HCT116 (cell line): Measurements from ENCODE around the gene GPR142. TPM values are rescaled to one million over a fixed set of nuclear protein-coding genes. Genes with fewer than 3 reads are reported as not detected.

ENCODE experiments used
- ATAC-seq: fragments of 200-7000 bp; cut with Tn5 transposase; 2 replicates; pipeline ENCODE4 v1.9.1; 2020; ENCODE audit warnings: mild to moderate bottlenecking, moderate library complexity
- BruUV-seq: library from RNA; stranded (reverse); fragments of 400-500 nt; replicated peaks from 2 replicates; lab custom pipeline; 2021; lab: Mats Ljungman, UMichigan
- CTCF ChIA-PET: fragments of 300-600 bp; sonication (Branson Sonifier 250); formaldehyde crosslinking; loops from one replicate; lab custom pipeline; 2021; ENCODE audit warnings: antibody characterized with exemption; lab: Charles Lee
- POLR2A ChIA-PET: fragments of 300-600, 350-600 bp; sonication (Branson Sonifier 250); formaldehyde crosslinking; loops from one replicate; lab custom pipeline; 2021; ENCODE audit warnings: antibody characterized with exemption; lab: Charles Lee
- RAD21 ChIA-PET, 2 experiments: fragments of 300-600 bp; sonication (Branson Sonifier 250); formaldehyde crosslinking; loops; one replicate each; lab custom pipeline; 2023; ENCODE audit warnings: low total read pairs in 2 of 2; ENCODE audit not compliant: uncharacterized antibody in 2 of 2, unreplicated experiment in 2 of 2, low non-redundant PET in 1 of 2; lab: Charles Lee
- DNase-seq: peaks from one replicate; pipeline ENCODE4 v3.0.0-alpha.2; 2010; ENCODE audit warnings: low read depth, low spot score
- H2AFZ ChIP-seq: fragments of 200-600 bp; shearing (Covaris generic), sonication (generic); 2 replicates; pipeline ENCODE4 v1.6.1; 2017; ENCODE audit warnings: low read depth, mixed run types, mixed read lengths, antibody characterized with exemption, low read length; ENCODE audit not compliant: poor library complexity, severe bottlenecking
- H3K27ac ChIP-seq: 2 replicates; pipeline ENCODE4 v1.5.1; 2012; ENCODE audit warnings: low read depth, low read length
- H3K27me3 ChIP-seq: fragments of 200-600 bp; sonication (generic); 2 replicates; pipeline ENCODE4 v1.6.1; 2016; ENCODE audit warnings: mixed run types, low read length, mixed read lengths; ENCODE audit not compliant: insufficient read depth
- H3K36me3 ChIP-seq, 2 experiments: fragments of 200-500 bp in 1 of 2; fragments of 200-600 bp in 1 of 2; sonication (Bioruptor generic) in 1 of 2; sonication (generic) in 1 of 2; 2 replicates each; pipeline versions ENCODE4 v1.5.1 to v1.6.1; 2014 to 2016; ENCODE audit warnings: low read length in 2 of 2, inconsistent platforms in 1 of 2, mixed read lengths in 1 of 2, mixed run types in 1 of 2; ENCODE audit not compliant: insufficient read depth in 2 of 2, control insufficient read depth in 1 of 2
- H3K4me1 ChIP-seq, 2 experiments: fragments of 200-600 bp in 1 of 2; sonication (generic) in 1 of 2; 2 replicates each; pipeline versions ENCODE4 v1.5.1 to v1.6.1; 2012 to 2017; ENCODE audit warnings: low read length in 2 of 2, inconsistent platforms in 1 of 2, mild to moderate bottlenecking in 1 of 2, mixed read lengths in 1 of 2, mixed run types in 1 of 2, moderate library complexity in 1 of 2; ENCODE audit not compliant: insufficient read depth in 2 of 2, control insufficient read depth in 1 of 2
- H3K4me2 ChIP-seq: fragments of 200-600 bp; sonication (generic); 2 replicates; pipeline ENCODE4 v1.6.1; 2017; ENCODE audit warnings: mixed run types, low read length, mixed read lengths
- H3K4me3 ChIP-seq, 2 experiments: fragments of 200-600 bp in 1 of 2; sonication (generic) in 1 of 2; replicated peaks in 1 of 2; 2 replicates each; pipeline ENCODE4 v1.5.1; 2011 to 2016; ENCODE audit warnings: low read length in 2 of 2, control low read depth in 1 of 2, low read depth in 1 of 2, mild to moderate bottlenecking in 1 of 2, mixed read lengths in 1 of 2, mixed run types in 1 of 2
- H3K79me2 ChIP-seq: fragments of 200-600 bp; sonication (generic); 2 replicates; pipeline ENCODE4 v1.6.1; 2017; ENCODE audit warnings: mild to moderate bottlenecking, mixed run types, low read length, moderate library complexity, mixed read lengths; ENCODE audit not compliant: insufficient read depth
- H3K9ac ChIP-seq: fragments of 200-600 bp; sonication (generic); 2 replicates; pipeline ENCODE4 v1.6.1; 2016; ENCODE audit warnings: low read length, mixed read lengths
- H3K9me2 ChIP-seq: fragments of 200-600 bp; sonication (generic), shearing (Covaris generic); 2 replicates; pipeline ENCODE4 v1.6.1; 2017; ENCODE audit warnings: mixed run types, mild to moderate bottlenecking, moderate library complexity; ENCODE audit not compliant: insufficient read depth
- H3K9me3 ChIP-seq, 2 experiments: fragments of 200-500 bp in 1 of 2; fragments of 200-600 bp in 1 of 2; sonication (Bioruptor generic) in 1 of 2; sonication (generic) in 1 of 2; 2 replicates each; pipeline ENCODE4 v1.6.1; 2014 to 2017; ENCODE audit warnings: low read length in 2 of 2, mixed read lengths in 2 of 2, inconsistent platforms in 1 of 2, low read depth in 1 of 2, mild to moderate bottlenecking in 1 of 2, mixed run types in 1 of 2, moderate library complexity in 1 of 2; ENCODE audit not compliant: control insufficient read depth in 1 of 2, insufficient read depth in 1 of 2
- H4K20me1 ChIP-seq: fragments of 200-600 bp; sonication (generic), shearing (Covaris generic); 2 replicates; pipeline ENCODE4 v1.6.1; 2017; ENCODE audit warnings: mixed run types, mild to moderate bottlenecking, moderate library complexity; ENCODE audit not compliant: insufficient read depth
- CBX3 ChIP-seq: IDR thresholded peaks from 2 replicates; pipeline ENCODE4 v1.6.1; 2012; ENCODE audit warnings: low read depth
- EGR1 ChIP-seq: IDR thresholded peaks from 2 replicates; pipeline ENCODE4 v1.6.1; 2012; ENCODE audit warnings: low read depth
- EZH2 ChIP-seq: fragments of 200-600 bp; sonication (generic); IDR thresholded peaks from 2 replicates; pipeline ENCODE4 v1.6.1; 2017; ENCODE audit warnings: antibody characterized with exemption, mixed run types
- EZH2phosphoT487 ChIP-seq: fragments of 200-600 bp; IDR thresholded peaks from 2 replicates; pipeline ENCODE4 v1.6.1; 2018; ENCODE audit warnings: antibody characterized with exemption, borderline replicate concordance
- FOSL1 ChIP-seq: IDR thresholded peaks from 2 replicates; pipeline ENCODE4 v1.6.1; 2012; ENCODE audit warnings: low read depth
- POLR2AphosphoS5 ChIP-seq: IDR thresholded peaks from 2 replicates; pipeline ENCODE4 v1.6.1; 2011; ENCODE audit warnings: mild to moderate bottlenecking, low read depth, low read length, moderate library complexity
- RAD21 ChIP-seq: IDR thresholded peaks from 2 replicates; pipeline ENCODE4 v1.6.1; 2012; ENCODE audit warnings: low read depth, mild to moderate bottlenecking
- SIN3A ChIP-seq: IDR thresholded peaks from 2 replicates; pipeline ENCODE4 v1.6.1; 2012; ENCODE audit warnings: low read depth
- SP1 ChIP-seq: IDR thresholded peaks from 2 replicates; pipeline ENCODE4 v1.6.1; 2012; ENCODE audit warnings: low read depth
- SRF ChIP-seq: IDR thresholded peaks from 2 replicates; pipeline ENCODE4 v1.6.1; 2012; ENCODE audit warnings: low read depth
- YY1 ChIP-seq: IDR thresholded peaks from 2 replicates; pipeline ENCODE4 v1.6.1; 2011; ENCODE audit warnings: low read length, low read depth, moderate library complexity, mild to moderate bottlenecking; ENCODE audit not compliant: insufficient replicate concordance; ENCODE audit errors: extremely low read depth
- ZFX ChIP-seq: fragments of 450-650 bp; IDR thresholded peaks from 2 replicates; pipeline ENCODE4 v1.6.1; 2017
- ZNF274 ChIP-seq: fragments of 200-500 bp; sonication (Bioruptor generic); IDR thresholded peaks from 2 replicates; pipeline ENCODE4 v1.6.1; 2014; ENCODE audit warnings: mild to moderate bottlenecking, low read depth, low read length, inconsistent platforms
- intact Hi-C: fragments of 100-400 bp; cut with micrococcal nuclease; formaldehyde crosslinking; loops from 2 replicates; pipeline ENCODE4 v1.10.0; 2022
- total RNA-seq: library from RNA; stranded (reverse); gene quantifications from one replicate; pipeline ENCODE4 v1.2.1, GENCODE V29; 2021; ENCODE audit not compliant: unreplicated experiment
- TF ChIP-seq, protein P1 (sequence below): IDR thresholded peaks from 2 replicates; pipeline ENCODE4 v1.6.1; 2011; ENCODE audit warnings: mild to moderate bottlenecking, low read length, moderate library complexity; ENCODE audit not compliant: insufficient replicate concordance; ENCODE audit errors: extremely low read depth
- TF ChIP-seq, protein P2 (sequence below): IDR thresholded peaks from 2 replicates; pipeline ENCODE4 v1.6.1; 2012
- TF ChIP-seq, protein P3 (sequence below): IDR thresholded peaks from 2 replicates; pipeline ENCODE4 v1.6.1; 2012
- TF ChIP-seq, protein P4 (sequence below), 3 experiments: fragments of 200-600 bp in 1 of 3; sonication (generic) in 1 of 3; IDR thresholded peaks in 2 of 3; conservative IDR thresholded peaks in 1 of 3; 2 replicates each; pipeline ENCODE4 v1.5.1; 2012 to 2017; ENCODE audit warnings: low read depth in 2 of 3, low read length in 2 of 3, antibody characterized with exemption in 1 of 3, borderline replicate concordance in 1 of 3, control low read depth in 1 of 3, mild to moderate bottlenecking in 1 of 3, mixed read lengths in 1 of 3, mixed run types in 1 of 3, moderate library complexity in 1 of 3; ENCODE audit not compliant: insufficient read depth in 1 of 3

Gene GPR142
- total RNA-seq, 1 experiment from 2014 or later: not detected

DNA sequence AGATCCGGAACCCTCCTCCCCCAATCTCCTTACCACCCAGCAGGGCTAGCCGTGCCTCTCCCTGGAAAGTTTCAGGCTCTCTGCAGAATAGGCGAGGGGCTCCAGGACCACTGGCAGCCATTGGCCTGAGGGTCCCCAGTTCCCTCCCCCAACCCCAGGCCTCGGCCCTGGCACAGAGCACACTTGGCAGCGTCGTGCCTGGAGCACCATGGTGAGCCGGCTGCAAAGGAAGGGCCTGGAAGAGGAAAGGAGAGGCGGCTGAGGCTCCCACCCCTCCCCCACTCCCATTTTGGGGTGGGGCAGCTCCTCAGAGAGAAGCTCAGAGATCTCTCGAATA, 5.3 kb upstream of the GPR142 start:
- Histone ChIP-seq H4K20me1 (no peaks in the 10 kb centered on the region), H3K27ac (no peak overlapping the region), H3K4me2 (no peak overlapping the region), H3K9me3 (no peaks in the 10 kb centered on the region), H3K4me1 (peaks cover 0 to 8% of the 10 kb centered on the region in 2 experiments; a peak in 1 of 4 replicates), H3K36me3 (no peaks in the 10 kb centered on the region), H3K9me2 (no peaks in the 10 kb centered on the region), H3K27me3 (no peaks in the 10 kb centered on the region), H2AFZ (no peak overlapping the region), H3K4me3 (no peak overlapping the region), H3K9ac (no peak overlapping the region), H3K79me2 (no peaks in the 10 kb centered on the region)
- no peak for DNase-seq
- TF ChIP-seq SP1 (no peak), FOSL1 (no peak), RAD21 (no peak), ZNF274 (no peak), POLR2AphosphoS5 (no peak), EZH2phosphoT487 (no peak), SIN3A (no peak), EGR1 (no peak), ZFX (no peak), SRF (no peak), CBX3 (no peak), EZH2 (no peak), YY1 (no peak)
- TF ChIP-seq, protein P1, sequence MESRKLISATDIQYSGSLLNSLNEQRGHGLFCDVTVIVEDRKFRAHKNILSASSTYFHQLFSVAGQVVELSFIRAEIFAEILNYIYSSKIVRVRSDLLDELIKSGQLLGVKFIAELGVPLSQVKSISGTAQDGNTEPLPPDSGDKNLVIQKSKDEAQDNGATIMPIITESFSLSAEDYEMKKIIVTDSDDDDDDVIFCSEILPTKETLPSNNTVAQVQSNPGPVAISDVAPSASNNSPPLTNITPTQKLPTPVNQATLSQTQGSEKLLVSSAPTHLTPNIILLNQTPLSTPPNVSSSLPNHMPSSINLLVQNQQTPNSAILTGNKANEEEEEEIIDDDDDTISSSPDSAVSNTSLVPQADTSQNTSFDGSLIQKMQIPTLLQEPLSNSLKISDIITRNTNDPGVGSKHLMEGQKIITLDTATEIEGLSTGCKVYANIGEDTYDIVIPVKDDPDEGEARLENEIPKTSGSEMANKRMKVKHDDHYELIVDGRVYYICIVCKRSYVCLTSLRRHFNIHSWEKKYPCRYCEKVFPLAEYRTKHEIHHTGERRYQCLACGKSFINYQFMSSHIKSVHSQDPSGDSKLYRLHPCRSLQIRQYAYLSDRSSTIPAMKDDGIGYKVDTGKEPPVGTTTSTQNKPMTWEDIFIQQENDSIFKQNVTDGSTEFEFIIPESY: no peak
- TF ChIP-seq, protein P2, sequence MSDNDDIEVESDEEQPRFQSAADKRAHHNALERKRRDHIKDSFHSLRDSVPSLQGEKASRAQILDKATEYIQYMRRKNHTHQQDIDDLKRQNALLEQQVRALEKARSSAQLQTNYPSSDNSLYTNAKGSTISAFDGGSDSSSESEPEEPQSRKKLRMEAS: no peak
- TF ChIP-seq, protein P3, sequence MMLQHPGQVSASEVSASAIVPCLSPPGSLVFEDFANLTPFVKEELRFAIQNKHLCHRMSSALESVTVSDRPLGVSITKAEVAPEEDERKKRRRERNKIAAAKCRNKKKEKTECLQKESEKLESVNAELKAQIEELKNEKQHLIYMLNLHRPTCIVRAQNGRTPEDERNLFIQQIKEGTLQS: no peak
- TF ChIP-seq, protein P4, sequence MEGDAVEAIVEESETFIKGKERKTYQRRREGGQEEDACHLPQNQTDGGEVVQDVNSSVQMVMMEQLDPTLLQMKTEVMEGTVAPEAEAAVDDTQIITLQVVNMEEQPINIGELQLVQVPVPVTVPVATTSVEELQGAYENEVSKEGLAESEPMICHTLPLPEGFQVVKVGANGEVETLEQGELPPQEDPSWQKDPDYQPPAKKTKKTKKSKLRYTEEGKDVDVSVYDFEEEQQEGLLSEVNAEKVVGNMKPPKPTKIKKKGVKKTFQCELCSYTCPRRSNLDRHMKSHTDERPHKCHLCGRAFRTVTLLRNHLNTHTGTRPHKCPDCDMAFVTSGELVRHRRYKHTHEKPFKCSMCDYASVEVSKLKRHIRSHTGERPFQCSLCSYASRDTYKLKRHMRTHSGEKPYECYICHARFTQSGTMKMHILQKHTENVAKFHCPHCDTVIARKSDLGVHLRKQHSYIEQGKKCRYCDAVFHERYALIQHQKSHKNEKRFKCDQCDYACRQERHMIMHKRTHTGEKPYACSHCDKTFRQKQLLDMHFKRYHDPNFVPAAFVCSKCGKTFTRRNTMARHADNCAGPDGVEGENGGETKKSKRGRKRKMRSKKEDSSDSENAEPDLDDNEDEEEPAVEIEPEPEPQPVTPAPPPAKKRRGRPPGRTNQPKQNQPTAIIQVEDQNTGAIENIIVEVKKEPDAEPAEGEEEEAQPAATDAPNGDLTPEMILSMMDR (IDR thresholded peaks at IDR 0.05 in 2 of 3, conservative IDR thresholded peaks at IDR 0.05 in 1 of 3; ENCODE audit: borderline replicate concordance in 1 of 3, insufficient read depth in 1 of 3, low read depth in 2 of 3, low read length in 2 of 3): no peak
- intact Hi-C loops: no loop called here
- BruUV-seq: no TSS peak
- ChIA-PET POLR2A (no interaction called here), RAD21 (no interaction called here), CTCF (interaction anchor here (0.7 to 5.6 kb wide), 15 partner anchors 8 to 208 kb away, joined by 3 to 32 read pairs (median 6); partner anchors contain the start of gene TTYH2)
- ATAC-seq: no peak
